ENCODE data around the gene RSPRY1. TPM values are rescaled to one million over a fixed set of nuclear protein-coding genes. Genes with fewer than 3 reads are reported as not detected.
A peak's percentile ranks its signal among the peaks of the same experiment; 100 is the strongest.

Gene RSPRY1
- total RNA-seq, 1 donor from 2014 or later, result 46.6 TPM

GRCh38 chr16:57148481-57148880, 37.6 kb upstream of the RSPRY1 start:
- Histone ChIP-seq H4K20me1 (ENCODE audit: low read depth) (peaks cover 12% of the 10 kb centered on the region), H3F3A (ENCODE audit: low read depth) (peaks cover 26% of the 10 kb centered on the region), H3K9ac (no peak overlapping the region), H3K79me2 (ENCODE audit: low read depth) (no peaks in the 10 kb centered on the region), H3K4me3 (no peak overlapping the region), H3K27me3 (no peaks in the 10 kb centered on the region), H3K9me3 (ENCODE audit: low read depth) (no peaks in the 10 kb centered on the region), H3K27ac (no peak overlapping the region), H2AFZ (replicated peaks) (no peak overlapping the region), H3K4me2 (no peak overlapping the region), H3K4me1 (peaks cover 39% of the 10 kb centered on the region), H3K36me3 (no peaks in the 10 kb centered on the region)
- H3K4me3 Mint-ChIP-seq, result peak overlapping the region; percentile 41
- no peak for TF ChIP-seq CTCF (IDR thresholded peaks at IDR 0.05)
- no peak for TF ChIP-seq EZH2phosphoT487 (IDR thresholded peaks at IDR 0.05)
- TF ChIP-seq EZH2 (IDR thresholded peaks at IDR 0.05), result no peak
- H3K27ac Mint-ChIP-seq, result peak overlapping the region; percentile 83
- no peaks in the 10 kb centered on the region for H3K9me3 Mint-ChIP-seq
- no peak for DNase-seq (ENCODE audit: low spot score)
- peaks cover 67% of the 10 kb centered on the region for H3K4me1 Mint-ChIP-seq
- peaks cover 6% of the 10 kb centered on the region for H3K27me3 Mint-ChIP-seq (ENCODE audit: insufficient read depth, low read depth)
- peaks cover 22% of the 10 kb centered on the region for H3K36me3 Mint-ChIP-seq

GRCh38 chr16:57149391-57149790, 36.7 kb upstream of the RSPRY1 start:
- Histone ChIP-seq H3K4me3 (no peak overlapping the region), H3K36me3 (no peaks in the 10 kb centered on the region), H3K27ac (no peak overlapping the region), H2AFZ (replicated peaks) (no peak overlapping the region), H3K4me1 (peaks cover 39% of the 10 kb centered on the region), H3K79me2 (ENCODE audit: low read depth) (no peaks in the 10 kb centered on the region), H3F3A (ENCODE audit: low read depth) (peaks cover 26% of the 10 kb centered on the region), H3K9me3 (ENCODE audit: low read depth) (no peaks in the 10 kb centered on the region), H3K9ac (no peak overlapping the region), H3K4me2 (no peak overlapping the region), H3K27me3 (no peaks in the 10 kb centered on the region), H4K20me1 (ENCODE audit: low read depth) (peaks cover 12% of the 10 kb centered on the region)
- no peak for DNase-seq (ENCODE audit: low spot score)
- H3K36me3 Mint-ChIP-seq, result peaks cover 31% of the 10 kb centered on the region
- peaks cover 6% of the 10 kb centered on the region for H3K27me3 Mint-ChIP-seq (ENCODE audit: insufficient read depth, low read depth)
- peaks cover 58% of the 10 kb centered on the region for H3K4me1 Mint-ChIP-seq
- H3K4me3 Mint-ChIP-seq, result no peak overlapping the region
- no peak for TF ChIP-seq EZH2phosphoT487 (IDR thresholded peaks at IDR 0.05)
- TF ChIP-seq CTCF (IDR thresholded peaks at IDR 0.05), result no peak
- no peak for TF ChIP-seq EZH2 (IDR thresholded peaks at IDR 0.05)
- no peak overlapping the region for H3K27ac Mint-ChIP-seq
- no peaks in the 10 kb centered on the region for H3K9me3 Mint-ChIP-seq

- no peak overlapping the region for H3K27ac ChIP-seq
- H3K27me3 ChIP-seq, result no peaks in the 10 kb centered on the region
- no peak for DNase-seq (ENCODE audit: low spot score)
- H3F3A ChIP-seq (ENCODE audit: low read depth), result peaks cover 24% of the 10 kb centered on the region
- no peaks in the 10 kb centered on the region for H3K36me3 ChIP-seq
- Mint-ChIP-seq H3K4me1 (peaks cover 48% of the 10 kb centered on the region), H3K9me3 (no peaks in the 10 kb centered on the region), H3K4me3 (no peak overlapping the region), H3K27ac (no peak overlapping the region), H3K36me3 (peaks cover 31% of the 10 kb centered on the region), H3K27me3 (ENCODE audit: insufficient read depth, low read depth) (peaks cover 6% of the 10 kb centered on the region)
- H4K20me1 ChIP-seq (ENCODE audit: low read depth), result peaks cover 12% of the 10 kb centered on the region
- no peaks in the 10 kb centered on the region for H3K9me3 ChIP-seq (ENCODE audit: low read depth)
- peaks cover 30% of the 10 kb centered on the region for H3K4me1 ChIP-seq
- no peak overlapping the region for H3K4me3 ChIP-seq
- no peak overlapping the region for H3K9ac ChIP-seq
- H3K79me2 ChIP-seq (ENCODE audit: low read depth), result no peaks in the 10 kb centered on the region
- TF ChIP-seq EZH2phosphoT487 (IDR thresholded peaks at IDR 0.05) (no peak), EZH2 (IDR thresholded peaks at IDR 0.05) (no peak), CTCF (IDR thresholded peaks at IDR 0.05) (no peak)
- no peak overlapping the region for H2AFZ ChIP-seq (replicated peaks)
- peak overlapping the region; percentile 18 for H3K4me2 ChIP-seq
Observed at GRCh38 chr16:57150682-57151330, 35.3 kb upstream of the RSPRY1 start.

All from neural progenitor cell (in vitro differentiated cells).